GM12878 (cell line): ENCODE results near the gene QRFP. TPM values are rescaled to one million over a fixed set of nuclear protein-coding genes. Genes with fewer than 3 reads are reported as not detected.

Experiments
- polyA plus RNA-seq, 11 experiments: library from polyadenylated mRNA; depleted of rRNA in 4 of 11; unstranded in 6 of 11; stranded (reverse) in 5 of 11; fragments of >200 nt; fragmentation: Nextera tagmentation in 4 of 11; fragmentation: Illumina TruSeq in 1 of 11; extraction: Ambion mirVana in 4 of 11; extraction: Trizol in 1 of 11; gene quantifications; 1 replicate in 1 of 11; 2 replicates in 10 of 11; pipeline versions ENCODE4 v1.2.1 to v1.2.3, GENCODE V29; 2011 to 2016; ENCODE audit warnings: inconsistent platforms in 2 of 11, missing spikeins in 2 of 11, low read depth in 1 of 11
- total RNA-seq, 4 experiments: library from RNA; depleted of rRNA in 3 of 4; stranded (reverse); fragments of >200 nt in 3 of 4; fragmentation: Illumina TruSeq in 1 of 4; extraction: Trizol in 1 of 4; gene quantifications; 2 replicates each; pipeline versions ENCODE4 v1.2.1 to v1.2.3, GENCODE V29; 2013 to 2021
- TF ChIP-seq, protein P1 (sequence below): fragments of 450-650 bp; IDR thresholded peaks from 2 replicates; pipeline ENCODE4 v1.6.1; 2017; ENCODE audit warnings: mild to moderate bottlenecking, moderate library complexity
- TF ChIP-seq, protein P2 (sequence below): fragments of 150-350 bp; IDR thresholded peaks from 2 replicates; pipeline ENCODE4 v1.6.1; 2014; ENCODE audit warnings: mild to moderate bottlenecking, low read depth, low read length
- TF ChIP-seq, protein P3 (sequence below), 3 experiments: IDR thresholded peaks in 2 of 3; conservative IDR thresholded peaks in 1 of 3; 2 replicates each; pipeline ENCODE4 v1.5.1; 2011; ENCODE audit warnings: low read depth in 3 of 3, low read length in 3 of 3, mild to moderate bottlenecking in 3 of 3, control low read depth in 2 of 3, moderate library complexity in 2 of 3, inconsistent platforms in 1 of 3, mixed read lengths in 1 of 3; ENCODE audit not compliant: control insufficient read depth in 2 of 3, insufficient read depth in 1 of 3; ENCODE audit errors: extremely low read depth in 1 of 3

QRFP gene
- total and polyA plus RNA-seq, 10 of the 15 experiments (the other 5 are each of a cell fraction or from before 2014, with no cell fraction given): not detected

DNA sequence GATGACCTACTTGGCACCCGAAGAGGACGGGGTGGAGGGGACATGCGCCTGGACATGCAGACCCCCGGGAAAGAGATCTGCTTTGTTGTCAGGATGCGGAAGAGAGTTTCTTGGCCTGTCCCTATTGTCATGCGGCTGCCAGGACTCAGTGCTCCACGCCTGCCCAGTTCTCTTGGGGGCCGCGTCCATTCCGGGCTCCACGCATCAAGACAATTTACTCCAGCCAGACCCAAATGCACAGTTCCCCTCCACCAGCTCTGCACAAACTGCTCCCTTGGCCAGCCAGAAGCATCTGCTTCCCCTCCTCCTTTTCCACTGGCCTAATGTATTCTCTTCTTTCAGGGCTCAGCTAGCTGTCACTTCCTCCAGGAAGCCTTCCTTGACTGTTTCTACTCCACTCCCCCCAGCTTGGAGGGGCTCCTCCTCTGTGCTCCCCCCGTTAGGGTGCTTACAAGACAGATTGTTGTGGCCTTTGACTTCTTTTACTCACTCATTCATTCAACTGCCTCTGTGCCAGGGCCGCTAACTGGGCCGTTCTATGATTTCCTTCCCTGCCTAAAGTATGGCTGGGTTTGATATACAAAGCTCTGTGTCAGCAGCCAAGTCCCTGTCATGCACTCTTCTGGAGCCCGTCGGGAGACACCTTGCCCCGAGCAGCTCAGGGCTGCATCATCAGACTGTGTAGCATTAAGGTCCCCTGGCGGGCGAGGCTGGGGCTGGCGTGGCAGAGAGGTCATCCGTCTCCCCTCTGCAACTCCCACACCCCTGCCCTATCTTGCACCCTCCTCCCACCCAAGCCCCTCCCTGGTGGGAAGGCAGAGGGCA lies 35.9 kb upstream of the QRFP start (continued):
- TF ChIP-seq, protein P1, sequence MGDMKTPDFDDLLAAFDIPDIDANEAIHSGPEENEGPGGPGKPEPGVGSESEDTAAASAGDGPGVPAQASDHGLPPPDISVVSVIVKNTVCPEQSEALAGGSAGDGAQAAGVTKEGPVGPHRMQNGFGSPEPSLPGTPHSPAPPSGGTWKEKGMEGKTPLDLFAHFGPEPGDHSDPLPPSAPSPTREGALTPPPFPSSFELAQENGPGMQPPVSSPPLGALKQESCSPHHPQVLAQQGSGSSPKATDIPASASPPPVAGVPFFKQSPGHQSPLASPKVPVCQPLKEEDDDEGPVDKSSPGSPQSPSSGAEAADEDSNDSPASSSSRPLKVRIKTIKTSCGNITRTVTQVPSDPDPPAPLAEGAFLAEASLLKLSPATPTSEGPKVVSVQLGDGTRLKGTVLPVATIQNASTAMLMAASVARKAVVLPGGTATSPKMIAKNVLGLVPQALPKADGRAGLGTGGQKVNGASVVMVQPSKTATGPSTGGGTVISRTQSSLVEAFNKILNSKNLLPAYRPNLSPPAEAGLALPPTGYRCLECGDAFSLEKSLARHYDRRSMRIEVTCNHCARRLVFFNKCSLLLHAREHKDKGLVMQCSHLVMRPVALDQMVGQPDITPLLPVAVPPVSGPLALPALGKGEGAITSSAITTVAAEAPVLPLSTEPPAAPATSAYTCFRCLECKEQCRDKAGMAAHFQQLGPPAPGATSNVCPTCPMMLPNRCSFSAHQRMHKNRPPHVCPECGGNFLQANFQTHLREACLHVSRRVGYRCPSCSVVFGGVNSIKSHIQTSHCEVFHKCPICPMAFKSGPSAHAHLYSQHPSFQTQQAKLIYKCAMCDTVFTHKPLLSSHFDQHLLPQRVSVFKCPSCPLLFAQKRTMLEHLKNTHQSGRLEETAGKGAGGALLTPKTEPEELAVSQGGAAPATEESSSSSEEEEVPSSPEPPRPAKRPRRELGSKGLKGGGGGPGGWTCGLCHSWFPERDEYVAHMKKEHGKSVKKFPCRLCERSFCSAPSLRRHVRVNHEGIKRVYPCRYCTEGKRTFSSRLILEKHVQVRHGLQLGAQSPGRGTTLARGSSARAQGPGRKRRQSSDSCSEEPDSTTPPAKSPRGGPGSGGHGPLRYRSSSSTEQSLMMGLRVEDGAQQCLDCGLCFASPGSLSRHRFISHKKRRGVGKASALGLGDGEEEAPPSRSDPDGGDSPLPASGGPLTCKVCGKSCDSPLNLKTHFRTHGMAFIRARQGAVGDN: no peak
- TF ChIP-seq, protein P2, sequence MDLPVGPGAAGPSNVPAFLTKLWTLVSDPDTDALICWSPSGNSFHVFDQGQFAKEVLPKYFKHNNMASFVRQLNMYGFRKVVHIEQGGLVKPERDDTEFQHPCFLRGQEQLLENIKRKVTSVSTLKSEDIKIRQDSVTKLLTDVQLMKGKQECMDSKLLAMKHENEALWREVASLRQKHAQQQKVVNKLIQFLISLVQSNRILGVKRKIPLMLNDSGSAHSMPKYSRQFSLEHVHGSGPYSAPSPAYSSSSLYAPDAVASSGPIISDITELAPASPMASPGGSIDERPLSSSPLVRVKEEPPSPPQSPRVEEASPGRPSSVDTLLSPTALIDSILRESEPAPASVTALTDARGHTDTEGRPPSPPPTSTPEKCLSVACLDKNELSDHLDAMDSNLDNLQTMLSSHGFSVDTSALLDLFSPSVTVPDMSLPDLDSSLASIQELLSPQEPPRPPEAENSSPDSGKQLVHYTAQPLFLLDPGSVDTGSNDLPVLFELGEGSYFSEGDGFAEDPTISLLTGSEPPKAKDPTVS: no peak
- TF ChIP-seq, protein P3, sequence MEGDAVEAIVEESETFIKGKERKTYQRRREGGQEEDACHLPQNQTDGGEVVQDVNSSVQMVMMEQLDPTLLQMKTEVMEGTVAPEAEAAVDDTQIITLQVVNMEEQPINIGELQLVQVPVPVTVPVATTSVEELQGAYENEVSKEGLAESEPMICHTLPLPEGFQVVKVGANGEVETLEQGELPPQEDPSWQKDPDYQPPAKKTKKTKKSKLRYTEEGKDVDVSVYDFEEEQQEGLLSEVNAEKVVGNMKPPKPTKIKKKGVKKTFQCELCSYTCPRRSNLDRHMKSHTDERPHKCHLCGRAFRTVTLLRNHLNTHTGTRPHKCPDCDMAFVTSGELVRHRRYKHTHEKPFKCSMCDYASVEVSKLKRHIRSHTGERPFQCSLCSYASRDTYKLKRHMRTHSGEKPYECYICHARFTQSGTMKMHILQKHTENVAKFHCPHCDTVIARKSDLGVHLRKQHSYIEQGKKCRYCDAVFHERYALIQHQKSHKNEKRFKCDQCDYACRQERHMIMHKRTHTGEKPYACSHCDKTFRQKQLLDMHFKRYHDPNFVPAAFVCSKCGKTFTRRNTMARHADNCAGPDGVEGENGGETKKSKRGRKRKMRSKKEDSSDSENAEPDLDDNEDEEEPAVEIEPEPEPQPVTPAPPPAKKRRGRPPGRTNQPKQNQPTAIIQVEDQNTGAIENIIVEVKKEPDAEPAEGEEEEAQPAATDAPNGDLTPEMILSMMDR (IDR thresholded peaks at IDR 0.05 in 2 of 3, conservative IDR thresholded peaks at IDR 0.05 in 1 of 3; ENCODE audit: control insufficient read depth in 2 of 3, extremely low read depth in 1 of 3, insufficient read depth in 1 of 3, low read depth in 3 of 3, low read length in 3 of 3): 0 out of 6 replicates have a peak, but pooled peaks of 1 of the 3 experiments have one; percentile 4
- TF ChIP-seq, all 136 proteins: peak for 2
